Medulla oblongata (tissue), 1 donor: ENCODE results near the gene ENKD1.

ENCODE experiments used
- DNase-seq: peaks from one replicate; pipeline ENCODE4 v3.0.0-alpha.2; 2015; ENCODE audit errors: extremely low spot score

ENKD1 gene

GRCh38 chr16:67678354-67679023 lies 11.9 kb upstream of the ENKD1 start:
- DNase-seq = no peak

GRCh38 chr16:67677712-67678111 lies 11.2 kb upstream of the ENKD1 start:
- DNase-seq = no peak

- no peak for DNase-seq
Observed at GRCh38 chr16:67676939-67677338, 10.4 kb upstream of the ENKD1 start.

- DNase-seq = no peak
Observed at GRCh38 chr16:67676516-67676915, 10.0 kb upstream of the ENKD1 start.

GRCh38 chr16:67675999-67676398 lies 9.4 kb upstream of the ENKD1 start:
- DNase-seq = no peak

GRCh38 chr16:67675579-67675935 lies 9.0 kb upstream of the ENKD1 start:
- no peak for DNase-seq

- no peak for DNase-seq
Observed at GRCh38 chr16:67674851-67675578, 8.5 kb upstream of the ENKD1 start.

- DNase-seq = peak; percentile 81
Observed at GRCh38 chr16:67673712-67674580, 7.4 kb upstream of the ENKD1 start.

- peak; percentile 75 for DNase-seq
Observed at GRCh38 chr16:67672739-67673662, 6.5 kb upstream of the ENKD1 start.

GRCh38 chr16:67672306-67672705 lies 5.8 kb upstream of the ENKD1 start:
- no peak for DNase-seq

GRCh38 chr16:67669499-67670101 lies 3.0 kb upstream of the ENKD1 start:
- no peak for DNase-seq

GRCh38 chr16:67668495-67669157 lies 2.1 kb upstream of the ENKD1 start:
- DNase-seq = no peak

GRCh38 chr16:67667817-67668494 lies 1.4 kb upstream of the ENKD1 start:
- peak; percentile 94 for DNase-seq

GRCh38 chr16:67667453-67667816 lies 885 bp upstream of the ENKD1 start:
- no peak for DNase-seq

GRCh38 chr16:67666032-67666551 lies 458 bp downstream of the ENKD1 start:
- DNase-seq = no peak

GRCh38 chr16:67665598-67665997 lies 952 bp downstream of the ENKD1 start:
- no peak for DNase-seq

GRCh38 chr16:67664871-67665270 lies 1.7 kb downstream of the ENKD1 start:
- no peak for DNase-seq

GRCh38 chr16:67664258-67664657 lies 2.3 kb downstream of the ENKD1 start:
- no peak for DNase-seq

GRCh38 chr16:67663877-67664222 lies 2.7 kb downstream of the ENKD1 start:
- DNase-seq = no peak
